ENCODE results near the gene HPSE2. TPM values are rescaled to one million over a fixed set of nuclear protein-coding genes. Genes with fewer than 3 reads are reported as not detected.

Gene HPSE2
- total and polyA plus RNA-seq, 8 donors: 0.04 to 1.1 (median 0.05) TPM; not detected in 5

DNA sequence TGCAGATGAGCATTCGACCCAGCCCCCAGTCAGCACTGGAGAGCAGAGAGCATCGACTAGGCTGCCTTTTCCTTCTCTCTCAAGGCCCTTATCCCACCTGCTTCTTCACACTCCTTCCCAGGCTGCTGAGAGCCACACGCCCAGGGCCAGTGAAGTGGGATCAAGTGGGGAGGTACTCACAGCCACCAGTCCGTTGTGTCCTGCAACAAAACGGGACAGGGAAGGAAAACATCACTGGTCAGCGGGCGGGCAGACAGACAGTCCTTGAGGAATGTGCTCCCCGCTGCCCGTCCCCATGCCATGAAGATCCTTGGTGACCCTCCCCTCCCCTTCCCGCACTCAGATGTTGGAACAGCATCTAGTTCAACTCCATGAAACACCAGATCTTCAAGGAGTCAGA lies 824.9 kb downstream of the HPSE2 start:
- ATAC-seq (no peak), FAIRE-seq (no peak), DNase-seq (no peak)
- Histone ChIP-seq H3K4me3 (no peak overlapping the region), H3K4me1 (peaks cover 0 to 6% (median 0%) of the 10 kb centered on the region in 3 donors), H3K27ac (no peak overlapping the region), H3K36me3 (no peaks in the 10 kb centered on the region), H3K27me3 (no peaks in the 10 kb centered on the region), H3K9me3 (no peaks in the 10 kb centered on the region)
- WGBS, 2 donors: 72 to 79% methylated on average over 10 of the region's 10 CpGs
- intact Hi-C loops (cut with DNase I): no loop called here
- TF ChIP-seq, protein P1, sequence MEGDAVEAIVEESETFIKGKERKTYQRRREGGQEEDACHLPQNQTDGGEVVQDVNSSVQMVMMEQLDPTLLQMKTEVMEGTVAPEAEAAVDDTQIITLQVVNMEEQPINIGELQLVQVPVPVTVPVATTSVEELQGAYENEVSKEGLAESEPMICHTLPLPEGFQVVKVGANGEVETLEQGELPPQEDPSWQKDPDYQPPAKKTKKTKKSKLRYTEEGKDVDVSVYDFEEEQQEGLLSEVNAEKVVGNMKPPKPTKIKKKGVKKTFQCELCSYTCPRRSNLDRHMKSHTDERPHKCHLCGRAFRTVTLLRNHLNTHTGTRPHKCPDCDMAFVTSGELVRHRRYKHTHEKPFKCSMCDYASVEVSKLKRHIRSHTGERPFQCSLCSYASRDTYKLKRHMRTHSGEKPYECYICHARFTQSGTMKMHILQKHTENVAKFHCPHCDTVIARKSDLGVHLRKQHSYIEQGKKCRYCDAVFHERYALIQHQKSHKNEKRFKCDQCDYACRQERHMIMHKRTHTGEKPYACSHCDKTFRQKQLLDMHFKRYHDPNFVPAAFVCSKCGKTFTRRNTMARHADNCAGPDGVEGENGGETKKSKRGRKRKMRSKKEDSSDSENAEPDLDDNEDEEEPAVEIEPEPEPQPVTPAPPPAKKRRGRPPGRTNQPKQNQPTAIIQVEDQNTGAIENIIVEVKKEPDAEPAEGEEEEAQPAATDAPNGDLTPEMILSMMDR (IDR thresholded peaks at IDR 0.05): no peak

DNA sequence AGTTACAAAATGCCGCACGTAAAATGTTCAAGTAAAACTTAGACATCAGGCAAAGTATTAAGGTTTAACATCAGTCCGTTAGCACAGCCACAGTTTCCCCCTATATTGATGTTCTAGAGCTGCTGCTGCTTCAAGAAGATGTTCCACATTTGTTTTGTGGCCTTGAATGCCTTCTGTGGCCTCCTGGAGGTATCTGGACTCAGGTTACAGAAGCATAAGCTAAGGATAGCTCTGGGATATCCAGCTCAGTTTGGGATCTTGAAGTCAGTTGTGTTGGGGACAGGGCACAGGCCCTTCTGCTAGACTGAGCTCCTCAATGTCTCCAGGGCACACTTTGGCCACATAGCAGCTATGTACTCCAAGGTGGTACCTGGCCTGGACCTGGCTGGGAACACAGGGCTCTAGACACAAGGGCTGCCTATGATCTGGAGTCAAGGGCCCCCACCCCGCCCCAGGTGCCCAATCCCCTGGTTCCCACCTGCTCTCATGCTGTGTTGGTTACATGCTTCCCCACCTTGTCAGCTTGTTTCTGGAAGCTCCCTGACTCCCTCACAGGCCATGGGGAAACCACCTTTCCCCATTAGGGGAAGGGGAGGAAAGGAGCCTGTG lies 825.4 kb downstream of the HPSE2 start:
- no peaks in the 10 kb centered on the region for H3K27me3 ChIP-seq
- H3K9me3 ChIP-seq: no peaks in the 10 kb centered on the region
- no peaks in the 10 kb centered on the region for H3K36me3 ChIP-seq
- TF ChIP-seq, protein P1 (IDR thresholded peaks at IDR 0.05): no peak
- no peak for DNase-seq
- H3K27ac ChIP-seq: no peak overlapping the region
- 87 to 98% methylated on average over 4 of the region's 4 CpGs for WGBS, 2 donors
- peaks cover 0 to under 1% (median 0%) of the 10 kb centered on the region in 3 donors for H3K4me1 ChIP-seq
- intact Hi-C loops (cut with DNase I): no loop called here
- H3K4me3 ChIP-seq: no peak overlapping the region
- FAIRE-seq: no peak
- ATAC-seq: no peak

DNA sequence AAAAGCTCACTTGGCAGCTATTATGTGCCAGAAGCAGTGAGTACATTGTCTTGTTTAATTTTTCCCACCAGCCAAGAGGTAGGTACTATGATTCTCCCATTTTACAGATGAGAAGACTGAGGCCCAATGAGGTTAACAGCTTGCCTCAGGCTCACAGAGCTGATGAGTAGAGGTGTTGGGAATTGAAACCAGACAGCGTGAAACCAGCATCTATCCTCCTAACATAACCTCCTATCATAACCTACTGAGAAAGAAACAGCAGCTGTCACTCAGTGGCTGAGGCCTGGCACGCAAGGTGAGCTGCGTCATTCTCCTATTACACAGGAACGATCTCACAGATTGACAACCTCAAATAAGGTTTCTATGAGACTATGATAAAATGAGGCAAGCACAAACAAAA lies 826.9 kb downstream of the HPSE2 start:
- H3K27ac ChIP-seq: no peak overlapping the region
- no peaks in the 10 kb centered on the region for H3K36me3 ChIP-seq
- WGBS, 2 donors: 57 to 58% methylated on average over 4 of the region's 4 CpGs
- no peaks in the 10 kb centered on the region for H3K4me1 ChIP-seq
- H3K9me3 ChIP-seq: no peaks in the 10 kb centered on the region
- FAIRE-seq: no peak
- H3K27me3 ChIP-seq: no peaks in the 10 kb centered on the region
- ATAC-seq: no peak
- intact Hi-C loops (cut with DNase I): no loop called here
- no peak overlapping the region for H3K4me3 ChIP-seq
- DNase-seq: no peak
- TF ChIP-seq, protein P1 (IDR thresholded peaks at IDR 0.05): no peak

DNA sequence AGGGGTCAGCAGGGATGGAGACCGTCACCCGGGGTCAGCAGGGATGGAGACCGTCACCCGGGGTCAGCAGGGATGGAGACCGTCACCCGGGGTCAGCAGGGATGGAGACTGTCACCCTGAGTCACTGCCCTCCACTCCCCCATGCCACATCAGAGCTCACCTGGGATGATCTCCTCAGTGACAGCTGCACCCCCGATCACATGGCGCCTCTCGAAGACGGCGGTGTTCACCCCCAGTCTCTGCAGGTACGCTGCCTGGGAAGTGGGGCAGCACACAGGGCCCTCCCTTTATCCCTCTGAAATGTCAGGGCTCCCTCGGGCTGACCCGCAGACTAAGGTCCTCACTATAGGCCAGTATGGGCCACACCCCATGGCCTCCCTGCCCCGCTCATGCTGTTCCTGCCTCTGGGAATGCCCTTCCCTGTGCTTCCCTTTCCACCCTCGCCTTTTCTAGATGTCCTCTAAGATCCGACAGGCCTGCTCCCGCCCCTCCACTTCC lies 827.9 kb downstream of the HPSE2 start:
- Histone ChIP-seq H3K36me3 (no peaks in the 10 kb centered on the region), H3K4me3 (no peak overlapping the region), H3K4me1 (no peaks in the 10 kb centered on the region), H3K27me3 (no peaks in the 10 kb centered on the region), H3K27ac (no peak overlapping the region), H3K9me3 (no peaks in the 10 kb centered on the region)
- DNase-seq (peak in 1 of 6 donors; percentile 42), ATAC-seq (peak in 1 of 4 donors; percentile 17), FAIRE-seq (no peak)
- WGBS, 2 donors: 90 to 95% methylated on average over 13 to 18 of the region's 18 CpGs
- TF ChIP-seq, protein P1 (IDR thresholded peaks at IDR 0.05): no peak
- intact Hi-C loops (cut with DNase I): no loop called here

Small RNA genes lying within 50 kb of the gene (microRNA-seq; reads per million reads assigned to microRNA genes)
- gene MIR4685 (0.29 to 2.3 reads per million in 2 donors), gene MIR6507 (0 to 0.39 reads per million in 2 donors)

Other genes with a start within 250 kb of the HPSE2 start
- gene CNNM1, start 93.5 kb upstream of the HPSE2 start, total RNA-seq: 1 to 10 TPM; 1.1 to 1.6 (median 1.3) TPM
- 1 to 10 TPM in 1 of 2 donors, under 1 TPM in 1; 0.53 to 1.6 TPM for gene CNNM1, start 93.5 kb upstream of the HPSE2 start, polyA plus RNA-seq
- gene GOT1, start 194.8 kb upstream of the HPSE2 start, total RNA-seq: 10 to 100 TPM in 4 of 6 donors, 1 to 10 TPM in 2; 8.0 to 34.0 (median 14.1) TPM
- 10 to 100 TPM in 1 of 2 donors, 1 to 10 TPM in 1; 9.6 to 27.1 TPM for gene GOT1, start 194.8 kb upstream of the HPSE2 start, polyA plus RNA-seq

All from pancreas (tissue), 10 donors.